Measurements from ENCODE around the gene NKX3-2.
A peak's percentile ranks its signal among the peaks of the same experiment; 100 is the strongest.
"Not testable (repeated sequence)": the region's sequence is repeated elsewhere in the genome, so short reads cannot be mapped to it uniquely, and the experiment has no call there.

The NKX3-2 gene

GRCh38 chr4:13543839-13544605 lies at the start of gene NKX3-2:
Gene NKX3-2 (minus strand): TSS chr4:13544508. CDS start chr4:13544414, 94 bp downstream.
- no peak for DNase-seq (ENCODE audit: low read depth)

GRCh38 chr4:13592220-13592619 lies 47.9 kb upstream of the NKX3-2 start:
- no peak for DNase-seq (ENCODE audit: low read depth)

GRCh38 chr4:13590766-13591165 lies 46.5 kb upstream of the NKX3-2 start:
- no peak for DNase-seq (ENCODE audit: low read depth)

GRCh38 chr4:13588954-13589353 lies 44.6 kb upstream of the NKX3-2 start:
- no peak for DNase-seq (ENCODE audit: low read depth)

GRCh38 chr4:13584481-13584880 lies 40.2 kb upstream of the NKX3-2 start:
- no peak for DNase-seq (ENCODE audit: low read depth)

- no peak for DNase-seq (ENCODE audit: low read depth)
Measured at GRCh38 chr4:13580036-13580435, 35.7 kb upstream of the NKX3-2 start.

GRCh38 chr4:13577660-13578059 lies 33.4 kb upstream of the NKX3-2 start:
- no peak for DNase-seq (ENCODE audit: low read depth)

- DNase-seq (ENCODE audit: low read depth), result no peak
Measured at GRCh38 chr4:13570916-13571315, 26.6 kb upstream of the NKX3-2 start.

- no peak for DNase-seq (ENCODE audit: low read depth)
Measured at GRCh38 chr4:13567125-13567524, 22.8 kb upstream of the NKX3-2 start.

- no peak for DNase-seq (ENCODE audit: low read depth)
Measured at GRCh38 chr4:13562876-13563275, 18.6 kb upstream of the NKX3-2 start.

- no peak for DNase-seq (ENCODE audit: low read depth)
Measured at GRCh38 chr4:13561673-13562072, 17.4 kb upstream of the NKX3-2 start.

- DNase-seq (ENCODE audit: low read depth), result not testable (repeated sequence)
Measured at GRCh38 chr4:13560111-13560510, 15.8 kb upstream of the NKX3-2 start.

- peak; percentile 62 for DNase-seq (ENCODE audit: low read depth)
Measured at GRCh38 chr4:13559413-13559812, 15.1 kb upstream of the NKX3-2 start.

GRCh38 chr4:13558881-13559280 lies 14.6 kb upstream of the NKX3-2 start:
- DNase-seq (ENCODE audit: low read depth), result no peak

- DNase-seq (ENCODE audit: low read depth), result no peak
Measured at GRCh38 chr4:13555325-13555724, 11.0 kb upstream of the NKX3-2 start.

GRCh38 chr4:13553081-13553480 lies 8.8 kb upstream of the NKX3-2 start:
- DNase-seq (ENCODE audit: low read depth), result no peak

GRCh38 chr4:13548984-13549546 lies 4.8 kb upstream of the NKX3-2 start:
- peak; percentile 37 for DNase-seq (ENCODE audit: low read depth)

GRCh38 chr4:13548059-13548983 lies 4.0 kb upstream of the NKX3-2 start:
- no peak for DNase-seq (ENCODE audit: low read depth)

GRCh38 chr4:13547485-13548041 lies 3.3 kb upstream of the NKX3-2 start:
- no peak for DNase-seq (ENCODE audit: low read depth)

- no peak for DNase-seq (ENCODE audit: low read depth)
Measured at GRCh38 chr4:13546941-13547484, 2.7 kb upstream of the NKX3-2 start.

GRCh38 chr4:13546142-13546940 lies 2.0 kb upstream of the NKX3-2 start:
- no peak for DNase-seq (ENCODE audit: low read depth)

Data from non-pigmented ciliary epithelial cell (primary cell).